HEK293T (cell line): Measurements from ENCODE around the gene VN1R4.
"Not testable (repeated sequence)": the region's sequence is repeated elsewhere in the genome, so short reads cannot be mapped to it uniquely, and the experiment has no call there.

Experiments used
- CTCF ChIA-PET: fragments of 350-600 bp; formaldehyde crosslinking; extraction: SDS; loops from one replicate; lab custom pipeline; 2021; ENCODE audit warnings: antibody characterized with exemption, inconsistent platforms; lab: Yijun Ruan, JAX
- POLR2A ChIA-PET: fragments of 350-600 bp; formaldehyde crosslinking; extraction: SDS; loops from one replicate; lab custom pipeline; 2020; ENCODE audit warnings: antibody characterized with exemption, inconsistent platforms; lab: Yijun Ruan, JAX
- DNase-seq: peaks from one replicate; pipeline ENCODE4 v3.0.0; 2012; ENCODE audit warnings: mixed read lengths; ENCODE audit errors: extremely low spot score
- ARNT ChIP-seq: fragments of 450-650 bp; IDR thresholded peaks from 2 replicates; pipeline ENCODE4 v1.6.1; 2017; ENCODE audit warnings: mild to moderate bottlenecking
- BHLHE40 ChIP-seq: fragments of 450-650 bp; IDR thresholded peaks from 2 replicates; pipeline ENCODE4 v1.6.1; 2016; ENCODE audit warnings: mild to moderate bottlenecking, moderate library complexity, borderline replicate concordance
- CTBP1 ChIP-seq: fragments of 450-650 bp; IDR thresholded peaks from 2 replicates; pipeline ENCODE4 v1.6.1; 2016; ENCODE audit warnings: borderline replicate concordance
- ELF4 ChIP-seq: fragments of 450-650 bp; IDR thresholded peaks from 2 replicates; pipeline ENCODE4 v1.6.1; 2017; ENCODE audit warnings: antibody characterized with exemption
- FOXA1 ChIP-seq: fragments of 450-650 bp; IDR thresholded peaks from 2 replicates; pipeline ENCODE4 v1.6.1; 2016; ENCODE audit warnings: mild to moderate bottlenecking
- FOXK2 ChIP-seq: fragments of 450-650 bp; IDR thresholded peaks from 2 replicates; pipeline ENCODE4 v1.6.1; 2016; ENCODE audit warnings: mild to moderate bottlenecking
- FOXM1 ChIP-seq: fragments of 450-650 bp; IDR thresholded peaks from 2 replicates; pipeline ENCODE4 v1.6.1; 2017; ENCODE audit warnings: mild to moderate bottlenecking, borderline replicate concordance
- HDGF ChIP-seq: fragments of 450-650 bp; IDR thresholded peaks from 2 replicates; pipeline ENCODE4 v1.6.1; 2017; ENCODE audit warnings: antibody characterized with exemption, borderline replicate concordance
- L3MBTL2 ChIP-seq: fragments of 450-650 bp; conservative IDR thresholded peaks from 2 replicates; pipeline ENCODE4 v1.6.1; 2016; ENCODE audit warnings: mild to moderate bottlenecking
- LEF1 ChIP-seq: fragments of 450-650 bp; IDR thresholded peaks from 2 replicates; pipeline ENCODE4 v1.6.1; 2017; ENCODE audit warnings: mild to moderate bottlenecking, borderline replicate concordance
- NFRKB ChIP-seq: fragments of 450-650 bp; IDR thresholded peaks from 2 replicates; pipeline ENCODE4 v1.6.1; 2016; ENCODE audit warnings: mild to moderate bottlenecking, moderate library complexity
- SP1 ChIP-seq: fragments of 450-650 bp; IDR thresholded peaks from 2 replicates; pipeline ENCODE4 v1.6.1; 2017
- SUZ12 ChIP-seq: fragments of 450-650 bp; IDR thresholded peaks from 2 replicates; pipeline ENCODE4 v1.6.1; 2016; ENCODE audit warnings: mild to moderate bottlenecking
- TARDBP ChIP-seq: fragments of 450-650 bp; IDR thresholded peaks from 2 replicates; pipeline ENCODE4 v1.6.1; 2016
- ZNF384 ChIP-seq: fragments of 450-650 bp; IDR thresholded peaks from 2 replicates; pipeline ENCODE4 v1.6.1; 2016
- TF ChIP-seq, protein P1 (sequence below): fragments of 450-650 bp; IDR thresholded peaks from 2 replicates; pipeline ENCODE4 v1.6.1; 2016

The VN1R4 gene

DNA sequence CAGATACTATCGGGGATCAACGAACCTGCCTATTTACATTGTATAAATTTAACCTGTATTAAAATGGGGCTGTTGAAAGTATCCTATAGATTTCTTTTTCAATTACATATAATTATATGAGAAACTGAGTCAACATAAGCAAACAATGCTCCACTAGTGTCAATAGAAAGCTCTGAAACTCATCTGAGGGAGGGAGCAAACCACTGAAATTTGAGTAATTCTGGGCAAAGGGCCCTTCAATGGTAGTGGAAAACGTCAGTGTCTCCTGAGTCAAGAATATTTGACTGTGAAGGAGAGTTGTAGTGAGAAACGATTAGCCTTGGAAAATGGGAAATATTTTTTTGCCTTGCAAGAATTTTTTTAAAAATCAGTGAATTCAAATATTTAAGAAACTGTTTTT is 17.6 kb upstream of the VN1R4 start:
- TF ChIP-seq FOXA1 (no peak), FOXK2 (no peak), L3MBTL2 (no peak)
- ChIA-PET CTCF (no interaction called here), POLR2A (no interaction called here)
- DNase-seq = no peak

DNA sequence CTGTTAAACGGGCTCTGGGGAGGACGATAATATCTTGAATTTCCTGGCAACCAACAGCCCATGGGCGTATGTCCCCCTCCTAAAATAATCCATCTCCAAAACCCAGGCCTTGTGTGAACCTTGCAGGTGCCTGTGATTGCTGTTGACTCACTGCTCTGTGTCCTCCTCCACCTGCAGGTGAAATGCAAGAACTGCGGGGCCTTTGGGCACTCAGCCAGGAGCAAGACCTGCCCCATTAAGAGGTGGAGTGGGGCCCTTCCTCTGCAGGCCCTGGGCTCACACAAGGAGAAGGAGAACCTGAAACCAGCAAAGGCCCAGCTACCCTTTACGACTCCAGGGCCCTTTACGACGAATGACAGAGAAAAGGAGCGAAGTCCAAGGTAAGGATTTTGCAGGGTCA is 14.4 kb upstream of the VN1R4 start:
- CTCF ChIA-PET, POLR2A ChIA-PET, DNase-seq: not testable (repeated sequence)

DNA sequence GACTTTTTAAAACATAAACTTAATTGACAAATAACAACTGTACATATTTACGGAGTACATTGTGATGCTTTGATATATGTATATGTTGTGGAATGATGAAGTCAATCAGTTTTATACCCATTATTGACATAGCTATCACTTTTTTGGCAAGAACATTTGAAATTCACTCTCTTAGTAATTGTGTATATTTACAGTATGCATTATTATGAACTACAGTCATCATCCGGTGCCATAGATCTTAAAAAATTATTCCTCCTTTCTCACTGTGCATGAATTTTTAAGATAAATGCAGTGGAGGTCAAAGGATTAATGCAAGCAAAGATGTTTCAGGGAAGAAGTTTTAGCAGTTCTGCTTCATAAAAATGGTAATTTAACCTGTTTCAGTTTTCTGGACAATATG is 8.0 kb upstream of the VN1R4 start:
- ChIA-PET POLR2A (no interaction called here), CTCF (interaction anchor here (0.6 kb wide), 1 partner anchor 355 kb away, joined by 3 read pairs; no protein-coding TSS in a partner anchor)
- TF ChIP-seq, protein P1, sequence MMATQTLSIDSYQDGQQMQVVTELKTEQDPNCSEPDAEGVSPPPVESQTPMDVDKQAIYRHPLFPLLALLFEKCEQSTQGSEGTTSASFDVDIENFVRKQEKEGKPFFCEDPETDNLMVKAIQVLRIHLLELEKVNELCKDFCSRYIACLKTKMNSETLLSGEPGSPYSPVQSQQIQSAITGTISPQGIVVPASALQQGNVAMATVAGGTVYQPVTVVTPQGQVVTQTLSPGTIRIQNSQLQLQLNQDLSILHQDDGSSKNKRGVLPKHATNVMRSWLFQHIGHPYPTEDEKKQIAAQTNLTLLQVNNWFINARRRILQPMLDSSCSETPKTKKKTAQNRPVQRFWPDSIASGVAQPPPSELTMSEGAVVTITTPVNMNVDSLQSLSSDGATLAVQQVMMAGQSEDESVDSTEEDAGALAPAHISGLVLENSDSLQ = no peak
- TF ChIP-seq BHLHE40 (no peak), SUZ12 (no peak), SP1 (no peak), L3MBTL2 (no peak), FOXK2 (no peak), NFRKB (no peak), ELF4 (no peak), FOXA1 (no peak), FOXM1 (no peak), LEF1 (no peak), CTBP1 (no peak), HDGF (no peak), ZNF384 (no peak), TARDBP (no peak)
- no peak for DNase-seq

DNA sequence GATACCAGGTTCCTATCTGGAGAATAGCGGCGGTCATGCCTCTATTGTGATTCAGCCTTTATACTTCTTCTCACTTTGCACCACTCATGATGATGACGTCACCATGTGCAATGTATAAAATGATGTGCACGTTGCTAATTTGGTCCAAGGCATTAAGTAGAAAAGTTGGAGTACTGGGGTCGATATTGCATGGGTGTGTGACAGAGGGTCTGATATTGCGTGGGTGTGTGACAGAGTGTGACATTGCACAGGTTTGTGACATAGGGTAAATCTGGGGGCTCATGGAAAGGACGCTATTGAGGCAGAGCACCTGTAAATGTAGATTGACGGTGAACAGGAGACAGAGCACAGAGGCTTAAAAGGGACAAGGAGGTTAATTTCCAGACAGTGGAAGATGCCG is 4.5 kb upstream of the VN1R4 start:
- CTCF ChIA-PET = no interaction called here
- DNase-seq = no peak
- TF ChIP-seq SP1 (no peak), ELF4 (no peak), NFRKB (no peak), LEF1 (no peak), BHLHE40 (no peak), FOXK2 (no peak), HDGF (no peak), ZNF384 (no peak)
- POLR2A ChIA-PET = no interaction called here

DNA sequence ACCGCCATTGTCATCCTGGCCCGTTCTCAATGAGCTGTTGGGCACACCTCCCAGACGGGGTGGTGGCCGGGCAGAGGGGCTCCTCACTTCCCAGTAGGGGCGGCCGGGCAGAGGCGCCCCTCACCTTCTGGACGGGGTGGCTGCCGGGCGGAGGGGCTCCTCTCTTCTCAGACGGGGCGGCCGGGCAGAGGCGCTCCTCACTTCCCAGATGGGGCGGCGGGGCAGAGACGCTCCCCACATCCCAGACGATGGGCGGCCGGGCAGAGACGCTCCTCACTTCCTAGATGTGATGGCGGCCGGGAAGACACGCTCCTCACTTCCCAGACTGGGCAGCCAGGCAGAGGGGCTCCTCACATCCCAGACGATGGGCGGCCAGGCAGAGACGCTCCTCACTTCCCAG is 2.3 kb upstream of the VN1R4 start:
- POLR2A ChIA-PET, CTCF ChIA-PET: not testable (repeated sequence)

DNA sequence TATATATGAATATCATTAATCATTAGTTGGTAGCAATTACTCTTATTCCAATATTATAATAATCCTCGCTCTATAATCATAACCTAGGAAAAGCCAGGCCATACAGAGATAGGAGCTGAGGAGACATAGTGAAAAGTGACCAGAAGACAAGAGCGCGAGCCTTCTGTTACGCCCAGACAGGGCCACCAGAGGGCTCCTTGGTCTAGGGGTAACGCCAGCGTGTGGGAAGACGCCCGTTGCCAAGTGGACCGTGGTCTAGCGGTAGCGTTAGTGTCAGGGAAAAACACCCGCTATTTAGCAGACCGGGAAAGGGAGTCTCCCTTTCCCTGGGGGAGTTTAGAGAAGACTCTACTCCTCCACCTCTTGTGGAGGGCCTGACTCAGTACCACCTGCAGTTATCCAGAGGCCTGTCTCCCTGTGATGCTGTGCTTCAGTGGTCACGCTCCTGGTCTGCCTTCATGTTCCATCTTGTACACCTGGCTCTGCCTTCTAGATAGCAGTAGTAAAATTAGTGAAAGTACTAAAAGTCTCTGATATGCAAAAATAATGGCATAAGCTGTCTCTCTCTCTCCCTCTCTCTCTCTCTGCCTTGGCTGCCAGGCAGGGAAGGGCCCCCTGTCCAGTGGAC is 9.7 kb downstream of the VN1R4 start, which contains the start of gene VN1R2:
TSS of gene VN1R2 (plus strand) at position 578 of the 628 bp plus-strand sequence. CDS start 84 bp downstream, outside the sequence.
- POLR2A ChIA-PET, CTCF ChIA-PET, DNase-seq: not testable (repeated sequence)

More for the DNA sequence above, 2.3 kb upstream of the VN1R4 start:
- not testable (repeated sequence) for DNase-seq

DNA sequence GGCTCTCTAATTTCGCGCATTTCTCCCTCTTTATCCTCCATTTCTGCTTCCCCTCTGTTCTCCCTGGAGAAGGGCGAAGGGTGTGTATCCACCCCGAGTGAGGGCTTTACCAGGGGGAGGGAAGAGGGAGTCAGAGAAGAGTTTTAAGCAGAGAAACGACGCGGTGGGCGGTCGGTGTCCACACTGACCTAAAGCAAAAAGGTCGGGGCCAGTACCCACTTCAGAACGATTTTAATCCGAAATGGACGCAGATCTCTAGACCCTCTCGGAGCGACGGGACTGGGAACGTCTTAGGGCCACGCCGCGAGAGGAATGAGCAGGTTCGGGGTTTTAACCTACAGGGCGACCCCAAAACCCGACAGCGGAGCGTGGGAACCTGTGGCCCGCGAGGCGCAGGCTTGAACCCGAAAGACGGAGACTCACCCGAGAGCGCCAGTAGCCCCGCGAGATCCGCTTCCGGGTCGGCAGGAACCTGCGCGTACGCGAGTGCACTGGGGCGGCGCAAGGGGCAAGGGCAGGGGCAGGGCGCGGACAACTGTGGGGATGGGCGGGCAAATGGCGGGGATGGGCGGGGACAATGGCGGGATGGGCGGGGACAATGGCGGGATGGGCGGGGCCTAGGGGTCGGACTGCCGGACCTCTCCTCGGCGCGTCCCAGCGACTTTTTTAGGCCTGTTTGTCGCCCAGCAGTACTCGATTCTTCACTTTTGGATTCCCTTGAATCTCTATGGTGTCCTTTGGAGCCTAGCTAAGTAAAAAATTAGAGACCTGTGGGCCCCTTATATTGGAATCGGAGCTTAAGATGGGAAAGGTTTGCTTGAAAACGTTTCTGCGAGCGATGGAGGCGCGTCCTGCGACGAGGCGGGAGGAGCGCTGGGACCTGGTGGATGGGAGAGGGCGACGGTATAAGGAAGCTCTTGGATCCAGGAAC is 12.8 kb downstream of the VN1R4 start, which contains the start of gene ZNF677:
TSS of gene ZNF677 (minus strand) at position 463 of the 931 bp plus-strand sequence. CDS start 3,323 bp downstream, outside the sequence.
- ChIA-PET POLR2A (no interaction called here), CTCF (no interaction called here)
- TF ChIP-seq HDGF (no peak), FOXK2 (no peak)
- no peak for DNase-seq

DNA sequence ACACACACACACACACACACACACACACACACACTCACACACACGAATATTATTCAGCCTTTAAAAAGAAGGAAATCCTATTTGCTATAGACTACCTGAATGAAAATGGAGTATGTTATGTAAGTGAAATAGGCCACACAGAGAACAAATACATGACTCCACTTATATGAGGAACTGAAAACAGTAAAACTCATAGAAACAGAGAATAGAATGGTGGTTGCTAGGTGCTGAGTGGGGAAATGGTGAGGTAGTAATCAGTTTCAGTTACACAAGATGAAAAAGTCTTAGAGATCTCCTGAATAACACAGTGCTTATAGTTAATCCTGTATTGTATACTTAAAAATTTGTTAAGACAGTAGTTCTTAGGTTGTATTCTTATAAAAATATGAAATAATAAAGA is 21.0 kb downstream of the VN1R4 start:
- ChIA-PET CTCF (no interaction called here), POLR2A (no interaction called here)
- TF ChIP-seq HDGF = no peak
- no peak for DNase-seq

DNA sequence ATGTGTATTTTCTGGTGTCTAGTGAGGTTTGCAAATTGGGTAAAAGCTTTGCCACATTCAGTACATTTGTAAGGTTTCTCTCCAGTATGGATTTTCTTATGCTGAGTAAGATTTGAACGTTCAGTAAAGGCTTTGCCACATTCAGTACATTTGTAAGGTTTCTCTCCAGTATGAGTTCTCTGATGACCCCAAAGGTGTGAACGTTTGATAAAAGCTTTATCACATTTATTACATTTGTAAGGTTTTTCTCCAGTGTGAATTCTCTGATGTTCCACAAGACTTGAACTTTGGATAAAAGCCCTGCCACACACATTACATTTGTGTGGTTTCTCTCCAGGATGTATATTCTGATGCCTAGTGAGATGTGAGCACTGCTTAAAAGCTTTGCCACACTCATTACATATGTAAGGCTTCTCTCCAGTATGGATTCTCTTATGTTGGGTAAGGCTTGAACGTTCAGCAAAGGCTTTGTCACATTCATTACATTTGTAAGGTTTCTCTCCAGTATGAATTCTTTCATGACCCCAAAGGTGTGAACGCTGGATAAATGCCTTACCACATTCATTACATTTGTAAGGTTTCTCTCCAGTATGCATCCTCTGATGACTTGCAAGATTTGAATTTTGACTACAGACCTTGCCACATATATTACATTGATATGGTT is 30.3 kb downstream of the VN1R4 start:
- ChIA-PET POLR2A (no interaction called here), CTCF (no interaction called here)
- no peak for DNase-seq
- TF ChIP-seq LEF1 (no peak), NFRKB (no peak), ARNT (no peak), SP1 (no peak), L3MBTL2 (no peak), SUZ12 (no peak), ZNF384 (no peak), ELF4 (no peak), CTBP1 (no peak), BHLHE40 (no peak), HDGF (no peak), TARDBP (no peak)
- TF ChIP-seq, protein P1 = no peak
